Vagina (tissue), 2 donors: ENCODE data around the gene WWTR1. TPM values are rescaled to one million over a fixed set of nuclear protein-coding genes. Genes with fewer than 3 reads are reported as not detected.

Experiments
- DNase-seq, 2 donors: peaks; one replicate each; pipeline ENCODE4 v3.0.0-alpha.2; 2017; ENCODE audit errors: extremely low spot score in 2 of 2
- H3K27ac ChIP-seq: fragments of 200-600 bp; sonication (generic); one replicate; pipeline ENCODE4 v1.5.1; 2019
- H3K27me3 ChIP-seq: fragments of 200-600 bp; sonication (generic); one replicate; pipeline ENCODE4 v1.5.1; 2019
- H3K36me3 ChIP-seq, 2 donors: fragments of 200-600 bp; sonication (generic); one replicate each; pipeline ENCODE4 v1.5.1; 2017 to 2019
- H3K4me1 ChIP-seq: fragments of 200-600 bp; sonication (generic); one replicate; pipeline ENCODE4 v1.5.1; 2019
- H3K4me3 ChIP-seq, 2 donors: fragments of 200-600 bp; sonication (generic); 1 replicate in 1 of 2; 2 replicates in 1 of 2; pipeline ENCODE4 v1.5.1; 2016 to 2019
- H3K9me3 ChIP-seq: fragments of 200-600 bp; sonication (generic); one replicate; pipeline ENCODE4 v1.5.1; 2019
- CTCF ChIP-seq, 3 experiments: fragments of 450-650 bp in 2 of 3; fragments of 200-600 bp in 1 of 3; sonication (generic) in 1 of 3; IDR thresholded peaks; one replicate each; pipeline ENCODE4 v1.5.1; 2017 to 2019; ENCODE audit warnings: antibody characterized with exemption in 3 of 3, mild to moderate bottlenecking in 2 of 3, moderate library complexity in 2 of 3
- POLR2A ChIP-seq, 2 donors: fragments of 450-650 bp; IDR thresholded peaks; one replicate each; pipeline ENCODE4 v1.6.1; 2017; ENCODE audit warnings: antibody characterized with exemption in 2 of 2, mild to moderate bottlenecking in 2 of 2, moderate library complexity in 2 of 2
- POLR2AphosphoS5 ChIP-seq, 2 donors: sonication (generic); formaldehyde crosslinking; IDR thresholded peaks; one replicate each; pipeline ENCODE4 v1.9.0; 2017; ENCODE audit warnings: antibody characterized with exemption in 2 of 2, mild to moderate bottlenecking in 2 of 2, low read depth in 1 of 2; ENCODE audit not compliant: insufficient read depth in 1 of 2
- intact Hi-C: fragments of 100-400 bp; cut with DNase I; formaldehyde crosslinking; loops from one replicate; pipeline ENCODE4 v1.15.1; 2023
- total RNA-seq: library from RNA; depleted of rRNA; stranded (reverse); fragments of >200 nt; gene quantifications from one replicate; pipeline ENCODE4 v1.2.3, GENCODE V29; 2016

Gene WWTR1
- total RNA-seq, 1 donor from 2014 or later, result 181 TPM

- no peaks in the 10 kb centered on the region for H3K36me3 ChIP-seq
- H3K27me3 ChIP-seq, result no peaks in the 10 kb centered on the region
- no peak overlapping the region for H3K4me3 ChIP-seq
- peaks cover 40% of the 10 kb centered on the region for H3K4me1 ChIP-seq
- intact Hi-C loops, result no loop called here
- H3K9me3 ChIP-seq, result no peaks in the 10 kb centered on the region
- TF ChIP-seq POLR2A (IDR thresholded peaks at IDR 0.05) (no peak), CTCF (IDR thresholded peaks at IDR 0.05) (no peak), POLR2AphosphoS5 (IDR thresholded peaks at IDR 0.05; ENCODE audit: insufficient read depth in 1 of 2, low read depth in 1 of 2) (no peak)
- no peak overlapping the region for H3K27ac ChIP-seq
- no peak for DNase-seq
Observed at GRCh38 chr3:149604125-149604875, 53.5 kb downstream of the WWTR1 start.

GRCh38 chr3:149603126-149604074 is 54.4 kb downstream of the WWTR1 start:
- H3K36me3 ChIP-seq, result no peaks in the 10 kb centered on the region
- TF ChIP-seq POLR2AphosphoS5 (IDR thresholded peaks at IDR 0.05; ENCODE audit: insufficient read depth in 1 of 2, low read depth in 1 of 2), result no peak
- no peak for TF ChIP-seq POLR2A (IDR thresholded peaks at IDR 0.05)
- no peak overlapping the region for H3K4me3 ChIP-seq
- peaks cover 38% of the 10 kb centered on the region for H3K4me1 ChIP-seq
- intact Hi-C loops, result no loop called here
- H3K9me3 ChIP-seq, result no peaks in the 10 kb centered on the region
- H3K27ac ChIP-seq, result no peak overlapping the region
- no peak for DNase-seq
- no peaks in the 10 kb centered on the region for H3K27me3 ChIP-seq

GRCh38 chr3:149600634-149601033 is 57.2 kb downstream of the WWTR1 start:
- Histone ChIP-seq H3K27me3 (no peaks in the 10 kb centered on the region), H3K9me3 (no peaks in the 10 kb centered on the region), H3K4me3 (no peak overlapping the region), H3K27ac (no peak overlapping the region), H3K36me3 (no peaks in the 10 kb centered on the region), H3K4me1 (peaks cover 46% of the 10 kb centered on the region)
- TF ChIP-seq POLR2A (IDR thresholded peaks at IDR 0.05) (no peak), POLR2AphosphoS5 (IDR thresholded peaks at IDR 0.05; ENCODE audit: insufficient read depth in 1 of 2, low read depth in 1 of 2) (no peak), CTCF (IDR thresholded peaks at IDR 0.05) (no peak)
- intact Hi-C loops, result no loop called here
- no peak for DNase-seq

- intact Hi-C loops, result no loop called here
- TF ChIP-seq POLR2A (IDR thresholded peaks at IDR 0.05), result no peak
- TF ChIP-seq POLR2AphosphoS5 (IDR thresholded peaks at IDR 0.05; ENCODE audit: insufficient read depth in 1 of 2, low read depth in 1 of 2), result no peak
- TF ChIP-seq CTCF (IDR thresholded peaks at IDR 0.05), result no peak
- no peaks in the 10 kb centered on the region for H3K9me3 ChIP-seq
- no peaks in the 10 kb centered on the region for H3K27me3 ChIP-seq
- DNase-seq, result no peak
- no peak overlapping the region for H3K4me3 ChIP-seq
- no peak overlapping the region for H3K27ac ChIP-seq
- no peaks in the 10 kb centered on the region for H3K36me3 ChIP-seq
- H3K4me1 ChIP-seq, result peaks cover 37% of the 10 kb centered on the region
Observed at GRCh38 chr3:149599236-149599635, 58.6 kb downstream of the WWTR1 start.

GRCh38 chr3:149596134-149596770 is 61.6 kb downstream of the WWTR1 start:
- Histone ChIP-seq H3K27ac (peak overlapping the region; percentile 3), H3K9me3 (no peaks in the 10 kb centered on the region), H3K27me3 (no peaks in the 10 kb centered on the region), H3K4me1 (peaks cover 14% of the 10 kb centered on the region), H3K36me3 (no peaks in the 10 kb centered on the region), H3K4me3 (no peak overlapping the region)
- no peak for DNase-seq
- intact Hi-C loops, result no loop called here
- TF ChIP-seq CTCF (IDR thresholded peaks at IDR 0.05), result no peak
- no peak for TF ChIP-seq POLR2A (IDR thresholded peaks at IDR 0.05)
- TF ChIP-seq POLR2AphosphoS5 (IDR thresholded peaks at IDR 0.05; ENCODE audit: insufficient read depth in 1 of 2, low read depth in 1 of 2), result no peak
